NOMO-1 (cell line): ENCODE measurements around the gene OSBPL8.
"Not testable (repeated sequence)": the region's sequence is repeated elsewhere in the genome, so short reads cannot be mapped to it uniquely, and the experiment has no call there.

ENCODE experiments used
- DNase-seq, 2 experiments: peaks; one replicate each; lab custom pipeline; 2025; ENCODE audit not compliant: unreplicated experiment in 2 of 2; lab: John Stamatoyannopoulos, UW

OSBPL8 gene

DNA sequence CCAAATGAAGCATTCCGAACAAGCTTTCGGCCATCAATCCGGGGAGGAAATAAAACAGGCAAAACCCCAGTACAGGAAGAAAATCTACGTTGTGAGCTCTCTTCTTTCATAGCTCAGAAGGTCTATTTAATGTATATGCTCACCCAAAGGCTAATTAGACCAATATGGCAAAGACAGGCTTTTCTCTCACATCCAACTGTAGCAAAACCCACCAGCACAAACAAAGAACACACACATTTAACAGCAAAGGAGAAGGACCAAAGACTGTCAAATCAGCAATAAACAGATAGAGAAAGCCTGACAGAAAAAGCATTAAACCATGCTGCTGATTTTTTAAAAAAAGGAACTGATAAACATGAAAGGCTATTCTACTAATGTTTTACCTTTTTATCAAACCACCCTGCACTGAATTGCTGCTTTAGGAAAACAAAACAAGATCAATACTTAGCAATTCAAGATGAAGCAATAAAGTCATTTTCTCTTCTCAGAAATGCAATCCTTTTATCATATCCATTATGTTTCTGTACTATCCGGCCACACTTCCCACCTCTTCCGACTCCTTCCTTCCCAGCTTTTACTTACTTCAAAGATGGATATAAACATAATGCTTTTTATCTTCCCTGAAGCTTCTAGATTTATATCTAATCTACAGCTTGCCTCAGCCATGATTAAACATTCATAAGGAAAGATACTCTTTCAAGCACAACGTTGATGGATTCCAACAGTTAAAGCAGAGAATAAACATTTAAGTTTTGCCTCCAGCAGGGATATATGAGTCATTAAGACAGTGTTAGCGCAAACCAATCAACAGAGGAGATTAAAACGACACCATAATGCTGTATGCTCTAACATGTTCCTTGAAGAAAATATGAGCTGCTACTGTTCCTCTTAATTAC is 136.8 kb downstream of the OSBPL8 start:
- no peak for DNase-seq

DNA sequence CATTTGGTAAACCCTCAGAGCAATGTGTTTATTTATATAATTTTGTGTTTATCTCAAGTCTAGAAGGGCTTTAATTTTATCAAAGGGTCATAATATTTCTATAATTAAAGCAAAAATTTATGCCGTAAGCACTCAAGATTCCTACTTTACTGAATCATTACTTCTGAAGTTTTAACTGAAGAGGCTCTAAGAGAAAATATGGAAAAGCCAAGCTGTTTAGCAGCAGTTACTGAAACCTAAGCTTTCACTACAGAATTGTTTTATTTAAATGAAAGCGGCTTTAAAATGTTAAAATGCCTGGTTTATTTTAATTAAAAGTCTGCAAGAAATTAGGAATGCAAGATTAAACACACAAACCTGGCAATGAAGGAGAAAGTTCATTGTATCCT is 137.4 kb downstream of the OSBPL8 start:
- no peak for DNase-seq

DNA sequence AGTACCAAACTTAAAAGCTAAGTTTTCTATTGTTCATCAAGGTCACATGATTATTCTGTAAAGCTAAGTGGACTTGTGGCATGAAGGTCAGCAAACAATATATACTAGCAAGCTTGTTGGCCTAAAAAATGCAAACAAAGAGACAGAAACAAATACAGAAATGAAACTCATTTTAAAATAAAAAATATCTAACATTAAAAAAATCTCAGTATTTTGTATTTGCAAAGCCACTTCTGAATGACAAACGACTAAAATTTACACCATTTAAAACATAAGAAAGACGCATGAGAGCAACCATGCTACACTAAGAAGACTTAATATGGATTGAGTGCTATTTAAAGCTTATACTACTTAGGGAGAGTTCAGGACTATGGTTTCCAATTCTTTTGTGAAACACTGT is 138.5 kb downstream of the OSBPL8 start:
- DNase-seq = no peak

DNA sequence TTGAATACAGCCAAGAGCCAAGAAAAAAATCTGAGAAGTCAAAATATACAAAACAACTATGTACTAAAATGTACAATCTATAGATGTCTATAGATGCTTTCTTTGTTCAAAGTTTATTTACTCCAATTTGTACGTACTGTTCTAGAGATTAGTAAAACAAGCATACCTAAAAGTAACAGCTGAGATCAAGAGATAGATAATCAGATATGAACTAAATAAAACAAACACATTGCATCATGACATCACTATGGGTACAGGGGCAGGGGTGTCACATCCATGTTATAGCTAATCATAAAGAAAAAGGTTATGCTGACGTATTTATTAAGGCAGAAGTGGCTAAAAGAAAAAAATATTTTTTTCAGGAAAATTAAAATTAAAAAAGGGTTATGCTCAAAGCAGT is 139.3 kb downstream of the OSBPL8 start:
- no peak for DNase-seq

DNA sequence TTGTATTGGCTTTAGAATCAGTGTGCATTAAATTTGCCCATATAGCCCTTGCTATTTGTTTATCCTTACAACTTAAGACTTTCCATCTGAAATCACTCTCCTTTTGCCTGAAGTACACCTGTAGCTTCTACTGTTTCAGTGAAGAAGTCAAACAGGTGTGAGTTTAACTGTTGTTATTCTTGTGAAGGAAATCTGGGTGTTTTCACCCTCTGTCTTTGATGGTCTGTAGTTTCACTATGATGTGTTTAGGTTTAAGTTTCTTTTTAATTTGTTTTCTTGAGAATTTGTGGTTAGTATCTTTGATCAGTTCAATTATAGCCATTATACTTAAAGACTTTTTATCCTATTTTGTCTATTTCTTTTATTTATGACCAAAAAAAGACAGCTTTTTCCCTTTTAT is 142.5 kb downstream of the OSBPL8 start:
- DNase-seq = no peak

DNA sequence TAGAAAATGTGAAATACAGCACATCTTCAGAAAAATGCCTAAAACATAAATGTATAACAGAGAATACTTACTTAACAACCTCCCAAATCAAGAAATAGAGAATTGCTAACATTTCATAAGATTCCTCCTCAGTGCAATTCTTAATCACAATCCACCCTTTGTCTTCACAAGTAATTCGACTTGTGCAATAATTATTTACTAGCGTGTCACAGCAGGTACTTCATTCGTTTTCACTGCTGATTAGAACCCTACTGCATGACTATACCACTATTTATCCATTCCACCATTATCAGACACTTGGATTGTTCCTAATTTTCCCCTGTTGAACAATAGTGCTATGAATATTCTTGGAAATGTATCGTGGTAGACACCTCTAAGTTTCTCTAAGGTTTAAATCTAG is 146.4 kb downstream of the OSBPL8 start:
- DNase-seq = no peak

DNA sequence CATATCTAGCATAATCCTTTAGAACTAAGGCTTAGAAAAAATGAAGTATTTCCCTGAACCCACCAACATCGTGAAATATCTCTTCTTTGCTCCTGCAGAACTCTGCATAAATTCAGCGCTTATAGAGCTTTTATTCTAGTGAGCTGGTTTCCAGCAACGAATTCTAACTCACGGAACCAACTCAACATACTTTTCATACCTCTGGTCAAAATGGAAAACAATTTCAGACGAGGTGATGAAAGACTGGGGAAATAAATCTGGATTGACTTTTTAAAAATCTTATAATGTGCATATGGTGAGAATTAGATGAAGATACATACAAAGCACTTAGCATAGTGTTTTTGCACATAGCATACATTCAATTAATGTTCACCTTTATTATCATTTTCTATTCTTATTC is 148.8 kb downstream of the OSBPL8 start:
- no peak for DNase-seq

DNA sequence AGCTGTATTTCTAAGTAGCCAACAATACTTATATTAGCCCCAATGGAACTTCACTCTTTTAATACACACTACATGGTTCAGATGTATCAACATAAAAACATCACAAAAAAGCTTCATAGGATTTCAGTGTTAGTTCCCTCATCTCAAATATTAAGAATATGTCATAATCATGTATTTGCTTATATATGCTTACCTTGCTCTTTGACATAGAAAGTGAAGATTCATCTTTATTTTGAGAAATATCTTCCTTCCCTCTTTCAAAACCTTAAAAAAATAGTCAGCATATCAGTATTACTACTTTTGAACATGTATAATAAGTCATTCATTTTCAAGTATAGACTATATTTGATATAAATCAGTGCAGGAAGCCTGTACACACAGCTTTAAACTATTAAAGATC is 149.2 kb downstream of the OSBPL8 start:
- no peak for DNase-seq

DNA sequence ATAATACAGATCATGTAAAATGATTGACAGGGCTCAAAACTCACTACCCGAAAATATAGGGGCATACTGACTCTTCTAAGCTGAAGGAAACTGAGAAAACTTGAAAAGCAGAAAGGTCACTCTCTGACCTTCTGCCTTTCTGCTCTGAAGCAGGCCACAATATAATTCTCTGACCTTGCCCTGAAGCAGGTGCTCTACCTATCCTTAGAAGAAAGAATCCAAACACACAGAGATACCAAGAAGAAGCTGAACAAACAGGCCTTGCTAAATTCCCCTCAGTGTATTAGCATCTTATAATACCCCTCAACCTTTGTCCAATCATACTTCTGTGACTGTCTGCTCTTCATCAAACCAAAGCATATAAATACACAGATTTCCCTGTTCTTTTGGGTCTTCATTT is 150.5 kb downstream of the OSBPL8 start:
- no peak for DNase-seq

DNA sequence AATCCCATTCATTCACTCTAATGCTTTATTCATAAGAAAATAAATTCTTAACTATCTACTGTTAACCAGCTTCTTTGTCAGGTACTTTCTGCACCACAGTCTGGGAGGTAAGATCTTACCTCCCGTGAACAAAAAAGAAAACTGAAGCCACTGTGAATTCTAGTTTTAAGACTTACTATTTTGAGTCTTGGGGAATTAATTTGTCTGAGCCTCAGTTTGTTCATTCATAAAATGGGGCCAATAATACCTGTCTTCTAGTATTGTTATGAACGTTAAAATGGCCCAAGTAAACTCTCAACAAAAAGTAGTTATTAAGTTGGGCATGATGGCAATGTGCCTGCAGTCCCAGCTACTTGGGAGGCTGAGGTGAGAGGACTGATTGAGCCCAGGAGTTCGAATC is 151.9 kb downstream of the OSBPL8 start:
- no peak for DNase-seq

DNA sequence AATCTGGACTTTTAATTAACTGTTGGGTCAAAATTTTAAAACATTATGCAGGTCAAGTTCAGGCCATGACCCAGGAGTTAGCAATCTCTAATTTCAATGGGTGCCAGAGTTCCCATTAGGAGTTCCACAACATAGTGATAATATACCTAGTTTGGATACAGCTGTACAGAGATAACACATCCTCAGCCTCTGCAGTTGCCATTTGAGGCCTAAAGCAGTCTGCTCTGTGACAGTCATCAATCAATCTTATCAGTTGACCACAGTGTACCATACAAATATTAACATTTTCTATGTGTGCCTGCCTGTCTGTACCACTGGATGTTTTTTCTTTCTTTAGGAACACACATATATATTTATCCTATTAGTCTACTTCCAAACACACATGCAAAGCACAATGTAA is 157.3 kb downstream of the OSBPL8 start:
- DNase-seq = no peak

DNA sequence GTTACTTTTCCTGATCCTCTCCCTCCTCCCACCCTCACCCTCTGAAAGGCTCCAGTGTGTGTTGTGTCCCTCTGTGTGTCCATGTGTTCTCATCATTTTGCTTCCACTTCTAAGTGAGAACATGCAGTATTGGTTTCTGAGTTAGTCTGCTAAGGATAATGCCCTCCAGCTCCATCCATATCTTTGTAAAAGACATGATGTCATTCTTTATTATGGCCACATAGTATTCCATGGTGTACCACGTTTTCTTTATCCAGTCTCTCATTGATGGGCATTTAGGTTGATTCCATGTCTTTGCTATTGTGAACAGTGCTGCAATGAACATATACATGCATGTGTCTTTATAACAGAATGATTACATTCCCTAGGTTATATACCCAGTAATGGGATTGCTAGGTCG is 159.4 kb downstream of the OSBPL8 start:
- no peak for DNase-seq

DNA sequence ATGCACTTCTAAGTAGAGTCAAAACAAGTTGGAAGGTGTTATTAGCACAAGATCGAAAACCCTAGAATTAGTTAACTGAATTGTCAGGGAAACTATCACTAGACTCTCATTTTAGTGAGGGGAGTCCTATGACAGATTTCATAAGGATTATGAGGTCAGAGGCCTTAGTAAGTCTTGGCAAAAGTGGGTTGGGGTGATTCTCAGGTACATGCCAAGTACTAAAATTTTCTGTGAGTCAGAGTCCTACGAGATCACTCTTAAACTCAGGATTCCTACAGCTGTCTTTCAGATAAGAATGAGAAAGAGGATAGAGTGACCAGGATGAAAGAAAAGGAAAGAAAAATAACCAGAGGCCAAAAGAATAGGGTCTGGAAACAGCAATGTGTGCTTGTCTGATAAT is 160.5 kb downstream of the OSBPL8 start:
- DNase-seq = no peak

DNA sequence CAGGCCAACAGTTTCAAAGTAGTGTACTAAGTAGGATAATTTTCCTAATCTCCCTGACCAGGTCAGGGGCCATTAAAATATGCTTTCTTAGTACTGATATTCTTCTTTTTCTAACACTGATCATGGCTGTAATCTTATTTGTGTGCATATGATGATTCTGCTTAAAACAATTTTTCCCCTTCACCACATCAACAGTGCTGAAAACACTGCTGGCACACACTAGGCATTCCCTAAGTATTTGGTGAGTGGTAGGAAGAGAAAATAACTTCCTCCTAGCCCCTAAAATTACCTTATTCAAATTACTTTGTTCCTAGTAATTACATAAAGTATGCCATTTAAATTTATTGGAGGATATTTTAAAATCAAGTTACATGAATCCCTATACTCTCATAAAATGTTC is 161.5 kb downstream of the OSBPL8 start:
- no peak for DNase-seq

DNA sequence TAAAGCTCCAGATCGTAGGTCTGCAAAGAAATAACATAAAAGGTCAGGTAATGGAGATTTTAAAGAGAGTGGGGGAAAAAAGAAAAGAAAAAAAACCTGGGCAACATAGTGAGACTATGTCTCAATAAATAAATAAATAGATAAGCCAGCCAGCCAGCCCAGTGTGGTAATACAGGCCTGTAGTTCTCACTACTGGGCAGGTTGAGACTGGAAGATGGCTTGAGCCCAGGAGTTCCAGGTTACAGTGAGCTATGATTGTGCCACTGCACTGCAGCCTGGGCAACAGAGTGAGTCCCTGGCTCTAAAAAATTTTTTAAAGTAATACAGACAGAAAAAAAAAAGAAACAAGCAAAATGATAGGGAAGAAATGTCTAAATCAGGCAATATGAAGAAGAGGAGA is 168.1 kb downstream of the OSBPL8 start:
- no peak for DNase-seq

DNA sequence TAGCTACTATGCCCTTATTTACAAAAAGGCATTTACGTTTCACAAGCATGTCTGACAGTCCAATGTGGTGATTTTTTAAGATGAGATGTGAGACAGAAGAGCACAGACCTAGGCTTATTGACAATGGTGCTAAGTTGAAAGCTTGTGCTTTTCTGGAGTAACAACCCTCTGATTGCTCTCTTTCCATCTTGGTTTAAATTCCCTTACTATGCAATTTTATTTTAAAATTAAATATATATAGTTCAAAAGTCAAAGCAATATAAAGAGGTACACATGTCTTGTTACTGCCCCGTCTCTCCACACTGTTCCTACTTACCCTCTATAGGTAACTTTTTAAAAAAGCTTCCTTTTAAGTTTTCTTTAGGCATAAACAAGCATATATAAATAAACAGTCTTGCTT is 172.0 kb downstream of the OSBPL8 start:
- DNase-seq = no peak

DNA sequence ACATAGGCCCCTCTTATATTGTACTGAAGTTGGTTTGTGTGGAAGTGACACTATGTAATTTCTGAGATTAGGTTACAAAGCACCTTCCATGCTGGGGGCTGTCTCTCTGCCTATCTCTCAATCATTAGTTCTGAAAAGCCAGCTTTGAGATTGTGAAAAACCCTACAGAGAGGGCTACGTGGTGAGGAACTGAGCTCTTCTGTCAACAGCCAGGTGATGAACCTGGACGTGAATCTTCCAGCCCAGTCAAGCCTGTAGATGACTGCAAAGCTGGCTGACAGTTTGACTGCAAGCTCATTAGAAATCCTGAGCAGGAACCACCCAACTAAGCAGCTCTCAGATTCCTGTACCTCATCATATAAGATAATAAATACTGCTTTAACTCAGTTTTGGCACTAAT is 175.0 kb downstream of the OSBPL8 start:
- DNase-seq = no peak

DNA sequence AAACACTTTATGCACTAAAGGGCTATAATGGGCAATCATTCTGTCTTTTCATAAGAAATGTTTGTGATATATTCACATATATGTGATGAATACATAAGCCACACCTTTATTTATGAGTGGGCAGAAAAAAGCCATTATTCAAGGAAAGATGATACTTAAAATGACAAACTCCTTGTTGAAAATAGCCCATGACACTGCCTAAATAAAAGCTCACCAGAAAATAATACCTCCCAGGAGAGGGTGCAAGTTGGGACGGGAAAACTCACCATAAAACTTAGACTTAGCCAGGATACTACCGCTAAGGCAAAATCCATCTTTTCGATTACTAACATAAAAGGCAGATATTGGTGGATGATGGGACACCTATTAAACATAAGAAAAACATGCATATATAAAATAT is 175.6 kb downstream of the OSBPL8 start:
- DNase-seq = no peak

DNA sequence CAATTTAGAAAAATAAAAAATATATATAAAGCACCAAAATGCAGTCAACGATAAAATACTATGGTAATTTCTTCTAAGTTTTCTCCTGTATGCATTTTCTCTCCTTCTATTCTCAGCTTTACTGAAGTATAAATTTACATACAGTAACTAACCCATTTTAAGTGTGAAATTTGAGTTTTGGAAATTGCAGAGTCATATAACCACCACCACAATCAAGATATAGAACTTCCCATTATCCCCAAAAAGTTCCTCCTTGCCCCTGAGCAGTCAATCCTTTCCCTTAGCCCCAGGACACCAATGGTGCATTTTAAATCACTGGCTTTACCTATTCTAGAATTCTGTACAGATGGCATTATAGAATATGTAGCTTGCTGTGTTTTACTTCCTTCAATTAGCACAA is 180.3 kb downstream of the OSBPL8 start:
- DNase-seq = no peak

DNA sequence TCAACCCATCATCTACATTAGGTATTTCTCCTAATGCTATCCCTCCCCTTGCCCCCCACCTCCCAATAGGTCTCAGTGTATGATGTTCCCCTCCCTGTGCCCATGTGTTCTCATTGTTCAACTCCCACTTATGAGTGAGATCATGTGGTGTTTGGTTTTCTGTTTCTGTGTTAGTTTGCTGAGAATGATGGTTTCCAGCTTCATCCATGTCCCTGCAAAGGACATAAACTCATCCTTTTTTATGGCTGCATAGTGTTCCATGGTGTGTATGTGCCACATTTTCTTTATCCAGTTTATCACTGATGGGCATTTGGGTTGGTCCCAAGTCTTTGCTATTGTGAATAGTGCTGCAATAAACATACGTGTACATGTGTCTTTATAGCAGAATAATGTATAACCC is 182.7 kb downstream of the OSBPL8 start:
- DNase-seq = not testable (repeated sequence)

DNA sequence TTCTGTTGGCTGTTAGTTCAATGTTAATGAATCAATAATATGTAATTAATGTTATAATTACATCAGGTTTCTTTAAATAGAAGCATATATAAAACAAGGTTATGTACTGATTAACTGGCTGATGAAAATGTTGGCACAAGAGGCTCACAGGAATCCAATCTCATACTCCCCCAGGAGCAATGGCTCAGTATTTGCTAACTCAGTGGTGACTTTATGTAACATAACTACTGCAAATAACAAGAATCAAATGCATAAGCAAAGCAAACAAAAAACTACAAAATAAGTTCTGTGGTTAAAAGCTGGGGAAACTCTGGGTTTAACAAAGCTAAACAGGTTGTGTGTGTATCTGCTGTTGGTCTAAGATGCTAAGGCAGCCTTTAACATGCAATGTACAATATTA is 183.6 kb downstream of the OSBPL8 start:
- DNase-seq = no peak

DNA sequence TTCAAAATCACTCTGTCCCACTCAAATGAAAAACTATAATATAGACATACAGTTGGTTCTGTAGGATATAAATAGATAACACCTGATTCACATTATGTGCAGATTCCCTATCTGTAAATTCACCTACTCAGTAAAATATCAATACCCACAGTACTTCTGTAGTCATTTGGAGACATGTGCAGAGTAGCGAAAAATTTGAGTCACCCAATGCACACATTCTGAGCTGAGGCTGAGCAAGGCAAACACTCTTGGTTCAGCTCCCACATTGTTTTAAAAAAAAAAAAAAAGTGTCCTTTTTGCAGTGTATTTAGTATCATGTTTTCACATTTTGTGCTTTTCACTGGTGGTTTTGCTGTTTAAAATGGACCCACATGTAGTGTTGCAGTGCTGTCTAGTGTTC is 184.1 kb downstream of the OSBPL8 start:
- no peak for DNase-seq
